HG03378 (cell line): Measurements from ENCODE around the gene WWOX.
A peak's percentile ranks its signal among the peaks of the same experiment; 100 is the strongest.

Source experiments
- ATAC-seq: cut with Tn5 transposase; IDR thresholded peaks from one replicate; pipeline ENCODE4 v1.9.1; 2021; ENCODE audit warnings: mild to moderate bottlenecking, moderate library complexity; ENCODE audit not compliant: unreplicated experiment

The WWOX gene

GRCh38 chr16:78430281-78430680 lies 330.8 kb downstream of the WWOX start:
- ATAC-seq: no peak

GRCh38 chr16:78431004-78431670 lies 331.7 kb downstream of the WWOX start:
- no peak for ATAC-seq

DNA sequence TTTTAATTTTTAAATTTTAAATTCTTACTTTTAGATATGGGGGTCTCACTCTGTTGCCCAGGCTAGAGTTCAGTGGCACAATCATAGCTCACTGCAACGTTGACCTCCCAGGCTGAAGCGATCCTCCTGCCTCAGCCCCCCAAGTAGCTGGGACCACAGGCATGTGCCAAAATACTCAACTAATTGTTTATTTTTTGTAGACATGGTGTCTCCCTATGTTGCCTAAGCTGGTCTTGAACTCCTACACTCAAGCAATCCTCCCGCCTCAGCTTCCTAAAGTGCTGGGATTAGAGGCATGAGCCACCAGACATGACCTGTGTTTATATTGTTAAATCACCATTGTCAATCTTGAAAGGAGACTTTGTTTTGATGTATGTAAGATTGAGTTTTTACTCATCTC lies 332.2 kb downstream of the WWOX start:
- ATAC-seq: no peak

DNA sequence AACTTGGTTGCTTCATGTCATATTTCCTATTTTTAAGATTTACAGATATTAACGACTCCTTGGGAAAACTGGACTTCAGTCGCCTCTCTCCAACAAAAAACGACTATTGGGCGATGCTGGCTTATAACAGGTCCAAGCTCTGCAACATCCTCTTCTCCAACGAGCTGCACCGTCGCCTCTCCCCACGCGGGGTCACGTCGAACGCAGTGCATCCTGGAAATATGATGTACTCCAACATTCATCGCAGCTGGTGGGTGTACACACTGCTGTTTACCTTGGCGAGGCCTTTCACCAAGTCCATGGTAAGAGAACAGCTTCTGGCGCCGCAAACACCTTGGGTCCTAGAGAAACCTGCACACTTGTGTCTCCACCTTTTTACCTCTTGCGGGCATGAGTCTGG lies 333.0 kb downstream of the WWOX start:
- ATAC-seq: no peak

GRCh38 chr16:78433116-78433515 lies 333.7 kb downstream of the WWOX start:
- ATAC-seq: no peak

DNA sequence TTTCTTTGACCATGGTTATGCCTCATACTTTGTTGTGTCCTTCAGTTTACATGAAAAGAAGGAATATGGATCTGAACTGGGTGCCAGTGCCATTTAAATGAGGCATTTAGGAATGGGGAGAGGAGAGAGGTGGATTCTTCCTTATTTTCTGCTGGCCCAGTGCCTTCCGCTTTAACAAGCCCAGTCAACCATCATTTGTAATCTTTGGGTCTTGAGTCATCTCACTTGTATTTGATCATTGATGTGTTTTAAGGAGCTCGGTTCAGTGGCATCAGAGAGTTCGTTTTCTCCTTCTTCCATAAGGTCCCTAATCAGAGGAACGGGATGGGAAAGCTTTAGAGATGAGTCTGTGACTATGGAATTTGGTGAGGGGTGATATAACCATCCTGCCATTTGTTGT lies 334.9 kb downstream of the WWOX start:
- no peak for ATAC-seq

DNA sequence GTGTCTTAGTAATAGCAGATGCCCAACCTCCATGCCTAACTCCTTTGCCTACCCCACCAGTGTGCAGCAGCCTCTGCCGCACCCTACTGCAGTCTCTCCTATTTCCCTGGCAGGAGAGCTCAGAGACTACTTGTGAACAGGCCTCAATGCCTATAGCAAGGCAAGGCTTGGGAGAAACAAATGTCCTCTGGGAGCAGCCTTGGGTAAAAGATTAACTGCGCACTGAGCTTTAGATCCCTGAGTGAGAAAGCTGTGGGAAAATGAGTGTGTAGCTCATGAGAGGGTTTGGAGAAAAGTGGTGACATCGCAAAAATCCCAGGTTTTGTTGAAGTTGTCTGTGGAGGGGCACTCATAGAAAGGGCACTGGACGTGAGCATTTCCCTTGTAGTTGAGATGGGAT lies 335.8 kb downstream of the WWOX start:
- ATAC-seq: no peak

- no peak for ATAC-seq
These were observed 336.6 kb downstream of the WWOX start for GRCh38 chr16:78436023-78436422.

GRCh38 chr16:78436846-78437245 lies 337.4 kb downstream of the WWOX start:
- ATAC-seq: no peak

DNA sequence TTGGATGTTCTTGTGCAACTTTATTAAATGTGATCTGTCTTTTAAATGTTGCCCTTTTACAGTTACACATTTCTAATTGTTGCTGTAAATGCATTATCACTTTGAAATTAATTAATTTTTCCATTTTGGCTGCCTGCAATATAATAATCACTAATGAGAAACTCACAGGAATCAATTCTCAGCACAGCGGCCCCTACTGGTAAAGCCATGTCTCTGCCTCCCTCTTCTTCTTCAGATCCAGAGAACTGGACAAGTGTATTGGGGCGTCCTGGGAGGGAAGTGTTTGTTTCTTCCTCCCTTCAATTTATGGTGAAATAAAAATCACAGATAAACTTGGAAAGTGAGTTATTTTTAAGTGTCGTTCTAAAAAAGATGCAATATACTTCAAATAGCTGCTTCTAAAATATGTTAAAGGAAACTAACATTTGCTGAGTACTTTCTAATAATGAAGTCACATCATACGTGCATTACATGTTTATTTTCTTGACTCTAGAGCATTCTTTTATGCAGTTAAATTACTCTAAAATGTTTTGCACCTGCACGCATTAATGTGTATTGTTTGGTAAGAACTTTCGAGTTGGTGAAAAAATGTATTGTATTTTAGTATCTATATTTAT lies 338.0 kb downstream of the WWOX start:
- ATAC-seq: peak; percentile 53

- no peak for ATAC-seq
These were observed 338.8 kb downstream of the WWOX start for GRCh38 chr16:78438219-78438618.

DNA sequence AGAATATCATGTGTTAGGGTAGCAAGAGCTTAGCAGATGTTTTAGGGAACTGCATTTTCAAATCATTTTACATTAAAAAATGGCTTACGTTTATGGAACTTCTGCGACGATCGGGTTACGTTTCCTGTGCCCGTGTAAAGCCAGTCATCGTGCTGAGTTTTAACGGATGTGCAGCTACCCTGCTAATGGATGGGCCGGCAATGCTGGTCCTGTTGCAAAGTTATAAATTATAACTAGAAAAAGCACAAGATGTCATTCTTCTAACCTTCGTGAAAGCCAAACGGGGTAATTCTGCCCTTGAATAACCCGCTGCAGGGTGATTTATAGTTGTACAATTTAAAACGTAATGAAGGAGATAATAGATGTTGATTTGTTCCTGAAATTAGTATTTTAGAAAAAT lies 339.2 kb downstream of the WWOX start:
- no peak for ATAC-seq

DNA sequence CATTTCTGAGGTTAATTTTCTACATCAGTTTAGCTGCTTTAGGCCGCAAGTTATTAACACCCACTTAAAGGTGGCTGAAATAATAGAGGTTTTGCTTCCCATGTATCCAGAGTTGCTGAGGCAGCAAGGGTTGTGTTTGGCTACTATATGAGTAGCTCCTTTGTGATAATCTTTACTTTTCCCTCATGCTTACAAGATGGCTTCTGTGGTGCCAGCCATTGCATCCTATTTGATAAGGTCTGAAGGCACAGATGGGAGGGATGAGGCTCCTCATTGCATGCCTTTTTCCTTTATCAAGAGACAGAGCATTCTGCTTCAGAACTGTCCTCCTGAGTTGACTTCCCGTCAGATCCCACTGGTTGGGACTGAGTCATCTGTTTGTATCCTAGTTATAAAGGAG lies 340.2 kb downstream of the WWOX start:
- ATAC-seq: no peak

- ATAC-seq: no peak
These were observed 341.8 kb downstream of the WWOX start for GRCh38 chr16:78441298-78441697.

GRCh38 chr16:78443542-78444364 lies 344.3 kb downstream of the WWOX start:
- ATAC-seq: no peak

DNA sequence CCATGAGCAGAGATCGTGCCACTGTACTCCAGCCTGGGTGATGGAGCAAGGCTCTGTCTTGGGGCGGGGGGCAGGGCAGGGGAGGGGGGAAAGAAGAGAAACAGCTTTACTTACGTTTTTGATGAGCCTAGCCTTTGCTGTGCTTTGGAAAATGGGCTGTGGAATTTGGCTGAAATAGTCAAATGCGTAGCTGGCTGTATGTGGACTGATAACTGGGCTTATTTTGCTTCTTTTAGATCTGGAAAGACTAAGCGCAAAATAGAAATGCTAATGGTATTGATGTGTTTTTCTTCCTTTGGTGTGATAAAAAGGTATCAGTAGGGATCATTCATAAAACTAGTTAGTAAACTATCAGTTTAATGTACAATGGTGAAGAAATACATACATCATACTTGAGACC lies 346.4 kb downstream of the WWOX start:
- no peak for ATAC-seq

- no peak for ATAC-seq
These were observed 347.0 kb downstream of the WWOX start for GRCh38 chr16:78446486-78446885.

DNA sequence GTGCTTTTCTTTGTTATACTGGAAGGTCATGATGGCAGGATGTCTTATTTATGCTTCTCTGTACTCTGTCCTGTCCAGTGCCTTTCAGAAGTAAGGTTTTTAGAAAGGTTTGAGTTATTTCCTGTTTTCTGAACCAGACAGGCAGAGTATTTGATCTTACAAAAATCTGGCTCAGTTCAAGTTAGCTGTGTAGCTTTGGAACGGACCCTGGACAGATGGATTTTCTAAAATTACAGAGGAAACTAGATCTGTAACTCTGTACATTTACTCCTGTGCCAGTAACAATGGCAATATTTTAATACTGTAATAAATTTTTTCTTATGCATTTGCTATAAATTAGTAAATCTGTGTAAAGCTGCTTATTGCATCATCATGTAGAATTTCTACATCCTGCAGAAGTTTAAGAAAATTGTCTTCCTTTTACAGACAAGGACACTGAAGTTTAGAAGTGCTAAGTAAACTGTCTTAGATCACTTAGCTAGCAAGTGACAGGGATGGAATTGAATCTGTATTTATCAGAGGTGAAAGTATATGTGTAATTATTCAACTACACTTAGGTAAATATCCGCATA lies 347.6 kb downstream of the WWOX start:
- no peak for ATAC-seq

- no peak for ATAC-seq
These were observed 349.3 kb downstream of the WWOX start for GRCh38 chr16:78448658-78449271.

DNA sequence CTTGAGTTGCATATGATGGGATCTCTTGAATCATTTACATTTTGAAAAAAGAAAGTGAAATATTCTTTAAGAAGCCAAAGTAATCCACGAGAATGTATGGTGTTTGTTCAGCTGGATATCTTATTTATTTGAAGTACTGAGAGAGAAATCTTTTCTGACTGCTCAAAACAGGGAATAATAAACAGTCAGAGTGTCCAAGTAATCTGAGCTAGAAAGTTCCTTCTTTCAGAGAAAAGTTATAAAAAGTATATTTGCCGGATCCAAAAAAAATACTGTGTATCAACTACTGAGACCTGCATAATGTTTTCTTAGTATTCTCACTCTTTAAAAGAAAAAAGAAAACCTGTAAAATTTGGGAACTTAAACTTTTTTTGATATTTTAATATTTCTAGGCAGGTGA lies 350.8 kb downstream of the WWOX start:
- ATAC-seq: no peak

GRCh38 chr16:78452025-78452555 lies 352.6 kb downstream of the WWOX start:
- ATAC-seq: no peak
